ENCODE measurements around the gene CTAG1B. TPM values are rescaled to one million over a fixed set of nuclear protein-coding genes. Genes with fewer than 3 reads are reported as not detected.
"Not testable (repeated sequence)": the region's sequence is repeated elsewhere in the genome, so short reads cannot be mapped to it uniquely, and the experiment has no call there.

Gene CTAG1B
- total RNA-seq (2014; rRNA removed; shearing (Covaris generic)) (not detected in 2 replicates), total RNA-seq (2022) (not detected in 2 replicates), Bru-seq, nascent RNA (not detected), BruChase-seq, experiment 1, labeled RNA remaining after a 6-hour chase (not detected), BruChase-seq, experiment 2, labeled RNA remaining after a 2-hour chase (not detected)
- long read RNA-seq, result 0 reads

DNA sequence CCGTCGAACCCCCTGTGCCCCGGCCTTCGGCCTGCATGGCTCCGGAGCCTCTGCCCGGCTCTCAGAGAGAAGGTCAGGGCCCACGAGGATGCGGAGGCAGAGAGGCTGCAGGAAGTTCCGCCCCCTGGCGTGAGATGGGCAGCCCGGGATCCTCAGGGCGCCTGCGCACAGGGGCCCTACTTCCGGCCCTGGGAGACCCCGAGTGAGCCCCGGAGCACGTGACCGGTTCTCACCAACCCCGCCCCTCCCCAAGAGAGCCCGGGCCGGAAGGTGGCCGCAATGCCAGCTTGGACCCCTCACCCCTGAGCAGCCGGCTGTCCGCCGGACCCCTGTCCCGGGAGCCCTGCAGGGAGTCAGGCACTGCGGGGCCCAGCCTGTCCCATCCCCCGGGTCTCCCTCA lies at the start of gene CTAG1B:
TSS of gene CTAG1B (minus strand) at position 101 of the 400 bp plus-strand sequence. CDS start at position 37, 64 bp downstream.
- H2AFZ ChIP-seq (ENCODE audit: low read length); POLR2A ChIA-PET; H3K36me3 ChIP-seq (ENCODE audit: insufficient read depth, low read length); CTCF ChIA-PET (ENCODE audit: unreplicated experiment); BruUV-seq (replicated peaks); H3K79me2 ChIP-seq (ENCODE audit: insufficient read depth, low read depth, low read length); H3K9me2 ChIP-seq (ENCODE audit: insufficient read depth, low read length); H3K4me1 ChIP-seq (ENCODE audit: insufficient read depth, low read length, poor library complexity, severe bottlenecking); H3K4me3 ChIP-seq (ENCODE audit: low read depth, low read length, poor library complexity, severe bottlenecking); DNase-seq (ENCODE audit: low spot score); H3K9me3 ChIP-seq (ENCODE audit: low read length); H3K27ac ChIP-seq (ENCODE audit: low read depth, low read length, poor library complexity, severe bottlenecking); H4K20me1 ChIP-seq (ENCODE audit: insufficient read depth, low read length); H3K4me2 ChIP-seq (ENCODE audit: low read length); intact Hi-C loops (cut with micrococcal nuclease; ENCODE audit: unreplicated experiment): not testable (repeated sequence)

DNA sequence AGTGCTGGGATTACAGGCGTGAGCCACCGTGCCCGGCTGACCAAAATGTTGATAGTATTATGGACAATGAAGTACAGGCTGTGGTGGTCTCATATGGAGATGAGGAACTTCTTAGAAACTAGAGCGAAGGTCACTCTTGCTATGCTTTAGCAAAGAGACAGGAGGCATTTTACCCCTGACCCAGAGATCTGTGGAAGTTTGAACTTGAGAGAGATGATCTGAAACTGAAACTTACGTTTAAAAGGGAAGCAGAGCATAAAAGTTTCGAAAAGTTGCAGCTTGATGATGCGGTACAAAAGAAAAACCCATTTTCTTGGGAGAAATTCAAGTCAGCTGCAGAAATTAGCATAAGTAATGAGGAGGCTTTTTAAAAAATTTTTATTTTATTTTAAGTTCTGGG lies 42.8 kb upstream of the CTAG1B start:
- BruUV-seq (replicated peaks), result no TSS peak
- ChIA-PET CTCF (ENCODE audit: unreplicated experiment) (no interaction called here), POLR2A (interaction anchor here (0.6 kb wide), 1 partner anchor 21 kb away, joined by 3 read pairs; no protein-coding TSS in a partner anchor)
- H2AFZ ChIP-seq (ENCODE audit: low read length), result no peak overlapping the region
- no peaks in the 10 kb centered on the region for H3K9me2 ChIP-seq (ENCODE audit: insufficient read depth, low read length)
- intact Hi-C loops (cut with micrococcal nuclease; ENCODE audit: unreplicated experiment), result no loop called here
- TF ChIP-seq, protein P1, sequence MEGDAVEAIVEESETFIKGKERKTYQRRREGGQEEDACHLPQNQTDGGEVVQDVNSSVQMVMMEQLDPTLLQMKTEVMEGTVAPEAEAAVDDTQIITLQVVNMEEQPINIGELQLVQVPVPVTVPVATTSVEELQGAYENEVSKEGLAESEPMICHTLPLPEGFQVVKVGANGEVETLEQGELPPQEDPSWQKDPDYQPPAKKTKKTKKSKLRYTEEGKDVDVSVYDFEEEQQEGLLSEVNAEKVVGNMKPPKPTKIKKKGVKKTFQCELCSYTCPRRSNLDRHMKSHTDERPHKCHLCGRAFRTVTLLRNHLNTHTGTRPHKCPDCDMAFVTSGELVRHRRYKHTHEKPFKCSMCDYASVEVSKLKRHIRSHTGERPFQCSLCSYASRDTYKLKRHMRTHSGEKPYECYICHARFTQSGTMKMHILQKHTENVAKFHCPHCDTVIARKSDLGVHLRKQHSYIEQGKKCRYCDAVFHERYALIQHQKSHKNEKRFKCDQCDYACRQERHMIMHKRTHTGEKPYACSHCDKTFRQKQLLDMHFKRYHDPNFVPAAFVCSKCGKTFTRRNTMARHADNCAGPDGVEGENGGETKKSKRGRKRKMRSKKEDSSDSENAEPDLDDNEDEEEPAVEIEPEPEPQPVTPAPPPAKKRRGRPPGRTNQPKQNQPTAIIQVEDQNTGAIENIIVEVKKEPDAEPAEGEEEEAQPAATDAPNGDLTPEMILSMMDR (conservative IDR thresholded peaks at IDR 0.05; ENCODE audit: low read length), result no peak
- TF ChIP-seq EZH2phosphoT487 (IDR thresholded peaks at IDR 0.05; ENCODE audit: borderline replicate concordance, low read depth, low read length), result no peak
- no peaks in the 10 kb centered on the region for H3K9me3 ChIP-seq (ENCODE audit: low read length)
- peaks cover 11% of the 10 kb centered on the region for H3K4me1 ChIP-seq (ENCODE audit: insufficient read depth, low read length, poor library complexity, severe bottlenecking)
- peak overlapping the region; percentile 10 for H3K27ac ChIP-seq (ENCODE audit: low read depth, low read length, poor library complexity, severe bottlenecking)
- no peaks in the 10 kb centered on the region; the same call in 1 of the 2 replicates for H3K36me3 ChIP-seq (ENCODE audit: insufficient read depth, low read length)
- H3K4me3 ChIP-seq (ENCODE audit: low read depth, low read length, poor library complexity, severe bottlenecking), result no peak overlapping the region
- no peaks in the 10 kb centered on the region for H3K79me2 ChIP-seq (ENCODE audit: insufficient read depth, low read depth, low read length)
- 0 out of 2 replicates have a peak overlapping the region, but pooled peaks have one; percentile 26 for H3K4me2 ChIP-seq (ENCODE audit: low read length)
- no peaks in the 10 kb centered on the region for H4K20me1 ChIP-seq (ENCODE audit: insufficient read depth, low read length)
- DNase-seq (ENCODE audit: low spot score), result peak; percentile 35

DNA sequence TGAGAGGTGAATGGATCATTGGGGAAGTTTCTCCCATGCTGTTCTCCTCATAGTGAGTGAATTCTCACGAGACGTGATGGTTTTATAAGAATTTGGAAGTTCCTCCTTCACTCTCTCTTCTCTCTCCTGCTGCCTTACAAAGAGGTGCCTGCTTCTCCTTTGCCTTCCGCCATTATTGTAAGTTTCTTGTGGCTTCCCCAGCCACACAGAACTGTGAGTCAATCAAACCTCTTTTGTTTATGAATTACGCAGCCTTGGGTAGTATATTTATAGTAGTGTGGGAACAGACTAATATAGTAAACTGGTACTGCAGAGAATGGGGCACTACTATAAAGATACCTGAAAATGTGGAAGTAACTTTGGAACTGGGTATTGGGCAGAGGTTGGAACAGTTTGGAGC lies 42.1 kb upstream of the CTAG1B start:
- TF ChIP-seq EZH2phosphoT487 (IDR thresholded peaks at IDR 0.05; ENCODE audit: borderline replicate concordance, low read depth, low read length), result no peak
- TF ChIP-seq, protein P1 (conservative IDR thresholded peaks at IDR 0.05; ENCODE audit: low read length), result no peak
- POLR2A ChIA-PET, result no interaction called here
- no TSS peak for BruUV-seq (replicated peaks)
- Histone ChIP-seq H2AFZ (ENCODE audit: low read length) (no peak overlapping the region), H3K4me3 (ENCODE audit: low read depth, low read length, poor library complexity, severe bottlenecking) (no peak overlapping the region), H3K79me2 (ENCODE audit: insufficient read depth, low read depth, low read length) (no peaks in the 10 kb centered on the region), H3K36me3 (ENCODE audit: insufficient read depth, low read length) (no peaks in the 10 kb centered on the region; the same call in 1 of the 2 replicates), H3K27ac (ENCODE audit: low read depth, low read length, poor library complexity, severe bottlenecking) (no peak overlapping the region), H3K9me3 (ENCODE audit: low read length) (no peaks in the 10 kb centered on the region), H3K4me2 (ENCODE audit: low read length) (no peak overlapping the region), H4K20me1 (ENCODE audit: insufficient read depth, low read length) (no peaks in the 10 kb centered on the region), H3K4me1 (ENCODE audit: insufficient read depth, low read length, poor library complexity, severe bottlenecking) (peaks cover 11% of the 10 kb centered on the region), H3K9me2 (ENCODE audit: insufficient read depth, low read length) (no peaks in the 10 kb centered on the region)
- CTCF ChIA-PET (ENCODE audit: unreplicated experiment), result no interaction called here
- DNase-seq (ENCODE audit: low spot score), result no peak
- intact Hi-C loops (cut with micrococcal nuclease; ENCODE audit: unreplicated experiment), result no loop called here
